IMR-90 (cell line): Measurements from ENCODE around the gene KRT4.

ENCODE experiments used
- MAZ ChIP-seq: IDR thresholded peaks from 2 replicates; pipeline ENCODE4 v1.6.1; 2012; ENCODE audit warnings: low read depth, mild to moderate bottlenecking, low read length, improper control_type of control experiment, moderate library complexity, borderline replicate concordance
- SMC3 ChIP-seq: fragments of 150-350 bp; IDR thresholded peaks from 2 replicates; pipeline ENCODE4 v1.6.1; 2016; ENCODE audit warnings: low read depth, mild to moderate bottlenecking, antibody characterized with exemption, low read length, moderate library complexity
- TF ChIP-seq, protein P1 (sequence below): conservative IDR thresholded peaks from 2 replicates; pipeline ENCODE4 v1.5.1; 2012; ENCODE audit warnings: mild to moderate bottlenecking, low read depth, low read length, improper control_type of control experiment

GRCh38 chr12:52849511-52849910 is 35.6 kb upstream of the KRT4 start:
- TF ChIP-seq SMC3 (no peak), MAZ (no peak)
- TF ChIP-seq, protein P1, sequence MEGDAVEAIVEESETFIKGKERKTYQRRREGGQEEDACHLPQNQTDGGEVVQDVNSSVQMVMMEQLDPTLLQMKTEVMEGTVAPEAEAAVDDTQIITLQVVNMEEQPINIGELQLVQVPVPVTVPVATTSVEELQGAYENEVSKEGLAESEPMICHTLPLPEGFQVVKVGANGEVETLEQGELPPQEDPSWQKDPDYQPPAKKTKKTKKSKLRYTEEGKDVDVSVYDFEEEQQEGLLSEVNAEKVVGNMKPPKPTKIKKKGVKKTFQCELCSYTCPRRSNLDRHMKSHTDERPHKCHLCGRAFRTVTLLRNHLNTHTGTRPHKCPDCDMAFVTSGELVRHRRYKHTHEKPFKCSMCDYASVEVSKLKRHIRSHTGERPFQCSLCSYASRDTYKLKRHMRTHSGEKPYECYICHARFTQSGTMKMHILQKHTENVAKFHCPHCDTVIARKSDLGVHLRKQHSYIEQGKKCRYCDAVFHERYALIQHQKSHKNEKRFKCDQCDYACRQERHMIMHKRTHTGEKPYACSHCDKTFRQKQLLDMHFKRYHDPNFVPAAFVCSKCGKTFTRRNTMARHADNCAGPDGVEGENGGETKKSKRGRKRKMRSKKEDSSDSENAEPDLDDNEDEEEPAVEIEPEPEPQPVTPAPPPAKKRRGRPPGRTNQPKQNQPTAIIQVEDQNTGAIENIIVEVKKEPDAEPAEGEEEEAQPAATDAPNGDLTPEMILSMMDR, result no peak
